Activated CD4-positive, alpha-beta T cell treated with anti-CD3 and anti-CD28 coated beads, Interleukin-2, amount 10 ng/mL, durations not matched to agents 7 days and 5 days (primary cell): Measurements from ENCODE around the gene UBE2J2. TPM values are rescaled to one million over a fixed set of nuclear protein-coding genes. Genes with fewer than 3 reads are reported as not detected.

Experiments
- CTCF ChIA-PET: fragments of 350-600 bp; sonication (Branson Sonifier 250); formaldehyde crosslinking; loops from one replicate; lab custom pipeline; 2021; ENCODE audit warnings: antibody characterized with exemption; lab: Charles Lee
- POLR2A ChIA-PET: fragments of 350-600 bp; sonication (Branson Sonifier 250); formaldehyde crosslinking; loops from one replicate; lab custom pipeline; 2021; ENCODE audit warnings: antibody characterized with exemption; lab: Charles Lee
- DNase-seq: peaks from one replicate; pipeline ENCODE4 v3.0.0-alpha.2; 2020
- H3K27ac Mint-ChIP-seq: one replicate; pipeline ENCODE4 v1.8.0; 2021; ENCODE audit warnings: mild to moderate bottlenecking, moderate library complexity, mixed read lengths
- H3K27me3 Mint-ChIP-seq: one replicate; pipeline ENCODE4 v1.8.0; 2021; ENCODE audit warnings: mixed read lengths
- H3K36me3 Mint-ChIP-seq: one replicate; pipeline ENCODE4 v1.8.0; 2021; ENCODE audit warnings: low read depth, mixed read lengths
- H3K4me1 Mint-ChIP-seq: one replicate; pipeline ENCODE4 v1.8.0; 2021; ENCODE audit warnings: mixed read lengths
- H3K4me3 Mint-ChIP-seq: one replicate; pipeline ENCODE4 v1.8.0; 2021; ENCODE audit warnings: mild to moderate bottlenecking, moderate library complexity, mixed read lengths
- H3K9me3 Mint-ChIP-seq: one replicate; pipeline ENCODE4 v1.8.0; 2021; ENCODE audit warnings: mixed read lengths
- total RNA-seq, 2 experiments: library from RNA; stranded (reverse); gene quantifications; one replicate each; pipeline ENCODE4 v1.2.3, GENCODE V29; 2021

The UBE2J2 gene
- total RNA-seq, 2 experiments from 2014 or later: 63.4 to 63.7 TPM

- Mint-ChIP-seq H3K27me3 (no peaks in the 10 kb centered on the region), H3K27ac (no peak overlapping the region), H3K4me1 (peaks cover 2% of the 10 kb centered on the region), H3K4me3 (no peak overlapping the region), H3K36me3 (peaks cover 25% of the 10 kb centered on the region), H3K9me3 (no peaks in the 10 kb centered on the region)
- DNase-seq: no peak
- CTCF ChIA-PET: interaction anchor here (0.8 to 1.4 kb wide), 3 partner anchors 10 to 250 kb away, joined by 3 read pairs; no protein-coding TSS in a partner anchor
- POLR2A ChIA-PET: no interaction called here
Measured at GRCh38 chr1:1314237-1314586, 40.6 kb upstream of the UBE2J2 start.

DNA sequence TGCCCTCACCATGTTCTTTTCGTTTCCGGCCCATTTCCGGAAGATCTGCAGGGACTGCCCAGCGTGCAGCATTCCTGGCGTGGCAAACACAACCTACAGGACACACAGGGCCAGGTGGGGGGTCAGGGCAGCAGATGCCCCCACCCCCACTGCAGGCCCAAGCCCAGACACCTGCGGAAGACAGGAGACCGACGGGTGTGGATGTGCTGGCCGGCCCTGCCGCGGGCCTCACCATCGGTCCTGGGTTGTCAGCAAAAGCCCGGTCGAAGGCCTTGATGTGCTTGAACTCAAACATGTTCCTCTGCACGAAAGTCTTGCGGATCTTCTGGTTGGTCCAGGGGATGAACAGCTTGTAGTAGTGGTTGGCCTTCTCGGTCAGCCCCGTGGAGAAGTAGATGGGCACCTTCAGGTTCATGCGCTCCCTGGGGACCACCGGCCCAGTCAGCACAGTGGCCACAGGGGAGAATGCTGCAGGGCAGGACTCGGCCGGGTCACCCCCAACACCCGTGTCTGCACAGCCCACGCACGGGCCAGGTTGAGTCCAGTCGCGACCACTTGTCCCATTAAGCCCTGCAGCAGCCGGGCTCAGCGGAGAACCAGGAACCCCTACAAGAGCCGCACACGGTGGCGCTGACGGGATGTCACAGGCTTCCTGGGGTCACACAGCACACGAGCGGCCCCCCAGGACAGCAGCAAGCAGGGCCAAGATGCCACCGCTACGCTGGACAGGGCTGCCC lies 40.0 kb upstream of the UBE2J2 start:
- no peak overlapping the region for H3K27ac Mint-ChIP-seq
- H3K4me1 Mint-ChIP-seq: peaks cover 2% of the 10 kb centered on the region
- H3K9me3 Mint-ChIP-seq: no peaks in the 10 kb centered on the region
- H3K4me3 Mint-ChIP-seq: no peak overlapping the region
- no peaks in the 10 kb centered on the region for H3K27me3 Mint-ChIP-seq
- CTCF ChIA-PET: interaction anchor here (0.8 to 1.1 kb wide), 2 partner anchors 16 to 62 kb away, joined by 3 to 4 read pairs; no protein-coding TSS in a partner anchor
- DNase-seq: no peak
- POLR2A ChIA-PET: no interaction called here
- H3K36me3 Mint-ChIP-seq: peaks cover 21% of the 10 kb centered on the region

GRCh38 chr1:1312450-1313314 lies 39.0 kb upstream of the UBE2J2 start:
- Mint-ChIP-seq H3K27me3 (no peaks in the 10 kb centered on the region), H3K4me1 (peaks cover 2% of the 10 kb centered on the region), H3K27ac (no peak overlapping the region), H3K4me3 (no peak overlapping the region), H3K9me3 (no peaks in the 10 kb centered on the region), H3K36me3 (peaks cover 19% of the 10 kb centered on the region)
- CTCF ChIA-PET: interaction anchor here (1.1 to 1.6 kb wide), 2 partner anchors 21 to 63 kb away, joined by 4 to 5 read pairs; no protein-coding TSS in a partner anchor
- DNase-seq: no peak
- POLR2A ChIA-PET: no interaction called here

DNA sequence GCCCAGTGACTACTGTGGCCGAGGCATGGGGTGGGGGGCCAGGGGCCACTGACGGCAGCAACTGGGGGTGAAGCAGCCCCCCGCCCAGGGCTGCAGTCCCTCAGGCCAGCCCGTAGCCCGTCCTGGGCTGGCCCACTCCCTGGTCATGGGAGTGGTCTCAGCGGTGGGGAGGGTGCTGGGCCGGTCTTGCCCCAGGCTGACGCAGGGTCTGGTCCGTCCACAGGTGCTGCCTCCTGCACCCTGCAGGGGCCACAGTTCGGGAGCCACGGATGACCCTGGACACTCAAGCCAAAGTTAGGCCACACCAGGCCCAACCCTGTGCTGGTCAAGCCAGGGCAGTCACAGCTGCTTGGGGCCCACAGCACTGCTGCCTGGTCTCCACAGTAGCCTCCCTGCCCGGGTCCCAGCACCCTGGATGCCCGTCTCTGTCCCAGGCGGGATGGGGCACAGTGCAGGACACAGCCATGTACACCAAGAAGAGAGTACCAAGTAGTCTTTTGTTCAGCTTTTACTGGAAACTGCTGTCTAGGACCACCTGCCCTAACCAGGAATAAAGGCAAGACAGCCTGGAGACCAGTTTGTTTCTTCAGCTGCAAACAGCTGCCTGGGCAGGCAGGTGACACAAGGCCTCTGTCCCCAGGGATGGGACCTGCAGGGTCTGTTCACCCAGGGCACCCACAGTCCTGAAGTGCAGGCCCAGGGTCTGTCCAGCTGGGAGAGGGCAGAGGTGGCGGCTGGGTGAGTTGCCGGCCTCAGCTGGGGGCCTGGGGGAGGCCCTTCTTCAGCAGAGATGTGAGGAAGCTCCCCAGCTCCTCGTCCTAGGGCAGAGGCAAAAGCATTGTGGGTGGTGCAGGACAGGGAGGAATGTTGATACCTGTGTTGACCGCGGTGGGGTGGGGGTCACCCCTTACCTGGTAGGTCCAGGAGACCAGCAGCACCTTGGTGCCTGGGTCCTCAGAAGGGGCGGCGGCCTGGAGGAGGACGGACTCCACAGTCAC lies 37.8 kb upstream of the UBE2J2 start:
- Mint-ChIP-seq H3K4me1 (peaks cover 10% of the 10 kb centered on the region), H3K36me3 (peaks cover 13% of the 10 kb centered on the region), H3K27ac (peak overlapping the region; percentile 19), H3K4me3 (no peak overlapping the region), H3K27me3 (no peaks in the 10 kb centered on the region), H3K9me3 (no peaks in the 10 kb centered on the region)
- DNase-seq: no peak
- ChIA-PET CTCF (interaction anchor here (1.5 to 1.6 kb wide), 2 partner anchors 20 to 247 kb away, joined by 3 to 5 read pairs; no protein-coding TSS in a partner anchor), POLR2A (no interaction called here)

DNA sequence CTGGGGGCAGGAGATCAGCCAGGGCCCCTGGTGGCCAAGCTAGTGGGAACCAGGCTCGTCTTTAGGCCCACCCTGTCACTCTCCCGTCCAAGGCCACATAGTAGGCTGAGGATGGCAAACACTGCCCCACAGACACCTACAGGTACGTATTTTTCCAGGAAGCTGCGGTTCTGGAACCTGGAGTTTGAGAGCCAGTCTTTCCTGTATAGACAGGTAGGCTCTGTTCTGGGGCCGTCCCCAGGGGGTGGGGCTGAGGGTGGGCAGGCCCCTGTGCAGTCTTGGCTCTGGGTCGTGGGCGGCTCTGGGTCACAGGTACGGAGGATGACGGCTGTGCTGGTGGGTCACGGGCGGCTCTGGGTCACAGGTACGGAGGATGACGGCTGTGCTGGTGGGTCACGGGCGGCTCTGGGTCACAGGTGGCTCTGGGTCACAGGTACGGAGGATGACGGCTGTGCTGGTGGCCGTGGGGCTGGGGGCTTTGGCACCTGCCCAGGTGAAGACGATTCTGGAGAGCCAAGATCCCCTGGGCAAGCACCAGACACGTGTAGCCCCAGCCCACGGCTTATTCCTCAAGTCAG lies 36.9 kb upstream of the UBE2J2 start:
- peak overlapping the region; percentile 68 for H3K27ac Mint-ChIP-seq
- CTCF ChIA-PET: interaction anchor here (1.3 to 1.5 kb wide), 2 partner anchors 17 to 246 kb away, joined by 3 read pairs; no protein-coding TSS in a partner anchor

GRCh38 chr1:1310109-1310385 lies 36.4 kb upstream of the UBE2J2 start:
- no peak for DNase-seq
- H3K27ac Mint-ChIP-seq: peak overlapping the region; percentile 9
- ChIA-PET CTCF (interaction anchor here (1.3 kb wide), 1 partner anchor 17 kb away, joined by 3 read pairs; no protein-coding TSS in a partner anchor), POLR2A (no interaction called here)
- H3K27me3 Mint-ChIP-seq: no peaks in the 10 kb centered on the region
- peak overlapping the region; percentile 80 for H3K4me3 Mint-ChIP-seq
- H3K36me3 Mint-ChIP-seq: peaks cover 7% of the 10 kb centered on the region
- H3K9me3 Mint-ChIP-seq: no peaks in the 10 kb centered on the region
- peaks cover 20% of the 10 kb centered on the region for H3K4me1 Mint-ChIP-seq

More for the DNA sequence above, 36.9 kb upstream of the UBE2J2 start:
- peaks cover 18% of the 10 kb centered on the region for H3K4me1 Mint-ChIP-seq
- H3K4me3 Mint-ChIP-seq: peak overlapping the region; percentile 80
- H3K9me3 Mint-ChIP-seq: no peaks in the 10 kb centered on the region
- peaks cover 9% of the 10 kb centered on the region for H3K36me3 Mint-ChIP-seq
- no peak for DNase-seq
- H3K27me3 Mint-ChIP-seq: no peaks in the 10 kb centered on the region
- POLR2A ChIA-PET: no interaction called here

DNA sequence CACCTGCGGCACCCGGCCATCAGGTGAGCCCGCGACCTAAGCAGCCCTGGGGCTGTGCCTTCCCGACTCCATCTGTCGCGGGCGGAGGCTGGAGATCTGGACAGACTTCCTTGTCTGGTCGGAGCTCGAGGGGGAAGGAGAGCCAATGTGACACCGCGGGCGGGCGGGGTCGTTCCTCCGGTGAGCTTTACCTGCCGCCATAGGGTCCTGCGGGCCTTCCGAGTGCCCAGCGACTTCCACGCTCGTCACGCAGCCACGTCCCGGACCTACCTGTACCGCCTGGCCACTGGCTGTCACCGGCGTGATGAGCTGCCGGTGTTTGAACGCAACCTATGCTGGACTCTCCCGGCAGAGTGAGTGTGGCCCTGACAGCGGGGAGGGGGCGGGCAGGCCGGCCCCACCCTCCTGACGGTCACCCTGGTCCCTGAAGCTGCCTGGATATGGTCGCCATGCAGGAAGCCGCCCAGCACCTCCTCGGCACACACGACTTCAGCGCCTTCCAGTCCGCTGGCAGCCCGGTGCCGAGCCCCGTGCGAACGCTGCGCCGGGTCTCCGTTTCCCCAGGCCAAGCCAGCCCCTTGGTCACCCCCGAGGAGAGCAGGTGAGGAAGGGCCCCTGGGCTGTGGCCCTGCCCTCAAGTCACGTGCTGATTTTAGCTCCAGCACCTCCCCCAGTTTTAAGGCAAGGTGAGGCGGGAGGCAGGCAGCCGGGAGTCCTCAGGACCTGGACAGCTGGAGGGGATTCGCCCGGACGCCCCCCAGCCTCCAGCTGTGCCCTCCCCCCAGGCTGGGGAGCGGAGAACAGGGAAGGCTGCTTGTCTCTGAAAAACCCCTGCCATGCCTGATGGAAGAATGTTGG lies 35.8 kb upstream of the UBE2J2 start:
- Mint-ChIP-seq H3K36me3 (peaks cover 5% of the 10 kb centered on the region), H3K4me1 (peaks cover 22% of the 10 kb centered on the region), H3K27me3 (no peaks in the 10 kb centered on the region), H3K9me3 (no peaks in the 10 kb centered on the region), H3K27ac (peak overlapping the region; percentile 80), H3K4me3 (peak overlapping the region; percentile 80)
- POLR2A ChIA-PET: no interaction called here
- DNase-seq: no peak
- CTCF ChIA-PET: interaction anchor here (0.8 to 1.3 kb wide), 2 partner anchors 9 to 18 kb away, joined by 3 to 4 read pairs; no protein-coding TSS in a partner anchor

GRCh38 chr1:1308756-1309250 lies 35.1 kb upstream of the UBE2J2 start:
- no peak for DNase-seq
- ChIA-PET POLR2A (no interaction called here), CTCF (no interaction called here)
- no peaks in the 10 kb centered on the region for H3K27me3 Mint-ChIP-seq
- H3K4me1 Mint-ChIP-seq: peaks cover 25% of the 10 kb centered on the region
- no peaks in the 10 kb centered on the region for H3K9me3 Mint-ChIP-seq
- H3K36me3 Mint-ChIP-seq: peaks cover 5% of the 10 kb centered on the region
- H3K4me3 Mint-ChIP-seq: peak overlapping the region; percentile 80
- peak overlapping the region; percentile 89 for H3K27ac Mint-ChIP-seq

DNA sequence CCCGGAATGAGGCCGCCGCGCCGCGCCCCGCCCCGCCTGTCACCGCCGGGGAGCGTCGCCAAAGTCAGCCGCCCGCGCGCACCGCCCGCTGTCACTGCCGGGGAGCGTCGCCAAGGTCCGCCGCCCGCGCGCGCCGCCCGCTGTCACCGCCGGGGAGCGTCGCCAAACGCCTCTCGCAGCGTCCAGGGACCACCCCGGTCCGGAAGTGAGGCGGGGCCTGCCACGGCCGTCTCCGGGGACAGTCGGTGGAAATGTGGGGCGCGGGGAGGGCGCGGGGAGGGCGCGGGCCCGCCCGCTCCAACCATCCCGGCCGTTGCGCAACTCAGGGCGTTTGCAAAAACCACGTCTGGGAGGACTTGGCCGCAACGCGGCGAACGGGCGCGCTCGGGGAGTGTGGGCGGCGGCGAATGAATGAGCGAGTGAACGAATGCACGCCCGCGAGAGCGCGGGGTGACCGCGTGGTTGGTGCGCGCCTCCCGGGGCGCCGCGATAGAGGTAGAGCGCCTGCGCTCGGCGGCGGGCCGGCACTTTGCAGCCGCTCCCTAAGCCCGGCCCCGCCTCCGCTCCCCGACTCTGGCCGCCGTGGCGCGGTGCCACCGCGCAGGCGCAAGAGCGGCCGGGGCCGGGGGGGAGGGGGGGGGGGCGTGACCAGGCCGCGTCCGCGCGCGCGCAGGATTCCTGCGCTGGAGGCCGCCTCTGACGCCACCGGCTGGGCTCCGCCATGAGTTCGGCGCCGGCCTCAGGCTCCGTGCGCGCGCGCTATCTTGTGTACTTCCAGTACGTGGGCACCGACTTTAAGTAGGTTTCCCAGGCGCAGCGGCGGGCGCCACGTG lies 34.5 kb upstream of the UBE2J2 start, which contains the start of the genes ACAP3 and PUSL1:
ACAP3 (minus strand) TSS at position 8 of the 833 bp plus-strand sequence. CDS start 115 bp downstream, outside the sequence.
PUSL1 (plus strand) TSS at position 675 of the 833 bp plus-strand sequence; CDS start at position 722, 47 bp downstream.
- POLR2A ChIA-PET: no interaction called here
- H3K4me3 Mint-ChIP-seq: peak within 1 kb of the TSS; percentile 86
- H3K27ac Mint-ChIP-seq: peak within 1 kb of the TSS; percentile 93
- no peaks in the 10 kb centered on the region for H3K27me3 Mint-ChIP-seq
- H3K36me3 Mint-ChIP-seq: no peaks in the 10 kb centered on the region
- H3K4me1 Mint-ChIP-seq: peaks cover 27% of the 10 kb centered on the region
- peak; percentile 86 for DNase-seq
- no peaks in the 10 kb centered on the region for H3K9me3 Mint-ChIP-seq
- CTCF ChIA-PET: no interaction called here

DNA sequence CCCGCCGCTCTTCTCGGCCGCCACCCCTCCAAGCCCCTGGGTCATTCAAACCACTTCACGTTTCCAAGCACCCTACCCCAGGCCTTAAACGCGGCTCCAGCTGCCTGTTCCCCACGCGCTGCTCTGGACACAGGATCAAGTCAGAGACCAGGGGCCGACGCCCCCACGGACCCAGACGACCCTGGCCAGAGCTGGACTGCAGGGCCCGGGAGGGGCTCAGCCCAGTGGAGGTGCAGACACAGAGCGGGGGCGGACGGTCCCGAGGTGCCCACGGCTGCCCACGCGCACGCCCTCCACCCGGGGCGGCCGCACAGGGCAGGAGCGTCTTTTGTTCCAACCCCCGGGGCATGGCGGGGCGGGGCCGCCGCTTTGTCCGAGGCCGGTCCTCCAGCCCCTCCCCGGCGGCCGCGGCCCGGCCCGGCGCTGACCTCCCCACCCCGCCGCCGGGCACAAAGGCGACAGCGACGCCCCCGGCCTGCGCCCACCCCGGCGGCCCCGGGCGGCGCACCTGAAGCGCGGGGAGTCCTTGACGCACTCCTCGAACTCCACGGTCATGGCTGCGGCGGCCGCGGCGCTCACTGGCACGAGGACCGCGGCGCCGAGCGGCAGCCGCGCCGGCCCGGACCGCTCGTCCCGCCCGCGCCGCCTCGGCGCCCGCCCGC lies 33.7 kb upstream of the UBE2J2 start:
- Mint-ChIP-seq H3K4me3 (peak overlapping the region; percentile 86), H3K27me3 (no peaks in the 10 kb centered on the region), H3K36me3 (no peaks in the 10 kb centered on the region), H3K27ac (peak overlapping the region; percentile 89), H3K9me3 (no peaks in the 10 kb centered on the region), H3K4me1 (peaks cover 27% of the 10 kb centered on the region)
- ChIA-PET POLR2A (no interaction called here), CTCF (no interaction called here)
- DNase-seq: no peak
